GM12801 (cell line): ENCODE measurements around the gene SPHK2.

Source experiments
- CTCF ChIP-seq: IDR thresholded peaks from one replicate; pipeline ENCODE4 v1.5.1; 2011; ENCODE audit warnings: control low read depth; ENCODE audit not compliant: insufficient read length; ENCODE audit errors: extremely low read depth

Gene SPHK2, protein sequence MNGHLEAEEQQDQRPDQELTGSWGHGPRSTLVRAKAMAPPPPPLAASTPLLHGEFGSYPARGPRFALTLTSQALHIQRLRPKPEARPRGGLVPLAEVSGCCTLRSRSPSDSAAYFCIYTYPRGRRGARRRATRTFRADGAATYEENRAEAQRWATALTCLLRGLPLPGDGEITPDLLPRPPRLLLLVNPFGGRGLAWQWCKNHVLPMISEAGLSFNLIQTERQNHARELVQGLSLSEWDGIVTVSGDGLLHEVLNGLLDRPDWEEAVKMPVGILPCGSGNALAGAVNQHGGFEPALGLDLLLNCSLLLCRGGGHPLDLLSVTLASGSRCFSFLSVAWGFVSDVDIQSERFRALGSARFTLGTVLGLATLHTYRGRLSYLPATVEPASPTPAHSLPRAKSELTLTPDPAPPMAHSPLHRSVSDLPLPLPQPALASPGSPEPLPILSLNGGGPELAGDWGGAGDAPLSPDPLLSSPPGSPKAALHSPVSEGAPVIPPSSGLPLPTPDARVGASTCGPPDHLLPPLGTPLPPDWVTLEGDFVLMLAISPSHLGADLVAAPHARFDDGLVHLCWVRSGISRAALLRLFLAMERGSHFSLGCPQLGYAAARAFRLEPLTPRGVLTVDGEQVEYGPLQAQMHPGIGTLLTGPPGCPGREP

DNA sequence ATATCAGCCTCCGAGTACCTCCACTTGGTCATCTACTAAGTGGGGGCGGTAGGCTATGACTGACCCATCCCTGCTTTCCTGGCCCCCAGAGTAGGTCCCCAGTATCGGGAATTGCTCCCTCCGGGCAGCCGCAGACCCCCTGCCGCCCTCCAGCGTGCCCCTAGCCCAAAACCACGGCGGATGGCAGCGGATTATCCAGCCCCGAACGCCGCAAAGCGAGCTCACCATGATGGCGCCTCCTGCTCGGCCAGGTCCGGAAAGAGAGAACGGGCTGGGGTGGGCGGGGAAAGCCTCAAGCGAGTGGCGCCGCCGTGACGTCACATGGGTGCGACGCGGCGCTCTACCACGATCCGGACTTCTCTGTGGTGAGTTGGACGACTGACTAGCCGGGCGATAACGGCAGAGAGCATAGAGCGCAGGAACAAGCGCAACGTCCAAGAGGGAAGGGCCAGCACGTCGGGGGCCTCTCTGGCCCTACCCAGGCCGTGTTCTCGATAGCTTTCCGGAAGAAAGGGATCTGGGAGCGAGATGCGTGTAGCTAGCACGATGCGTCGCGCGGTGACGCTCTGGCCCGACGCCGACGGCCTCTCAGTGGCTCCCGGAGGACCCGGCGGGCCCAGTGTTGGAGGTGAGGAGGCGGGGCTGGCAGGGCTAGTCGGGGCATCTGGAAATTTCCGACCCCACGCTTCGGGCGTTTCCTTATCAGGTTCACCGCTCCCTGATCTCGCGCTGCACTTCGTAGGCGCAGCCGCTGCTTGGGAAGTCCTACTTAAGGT lies at the start of gene SPHK2, which contains the start of gene RPL18:
Gene SPHK2 (plus strand): TSS at position 591 of the 776 bp plus-strand sequence. CDS start 1,009 bp downstream, outside the sequence.
Gene RPL18 (minus strand): TSS at position 263 of the 776 bp plus-strand sequence. CDS start 35 bp downstream, at position 228.
- TF ChIP-seq CTCF: no peak

DNA sequence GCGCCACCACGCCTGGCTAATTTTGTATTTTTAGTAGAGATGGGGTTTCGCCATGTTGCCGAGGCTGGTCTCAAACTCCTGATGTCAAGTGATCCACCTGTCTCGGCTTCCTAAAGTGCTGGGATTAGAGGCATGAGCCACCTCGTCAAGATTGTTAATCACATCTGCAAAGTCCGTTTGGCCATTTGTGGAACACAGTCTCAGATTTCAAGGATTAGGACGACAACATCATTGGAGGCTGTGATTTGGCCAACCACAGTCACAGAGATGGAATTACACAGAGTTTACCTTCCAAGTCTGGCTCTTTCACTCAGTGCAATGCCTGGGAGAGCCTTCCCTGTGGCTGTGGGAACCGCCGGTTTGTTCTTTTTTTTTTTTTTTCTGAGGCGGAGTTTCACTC lies 49.5 kb upstream of the SPHK2 start:
- no peak for TF ChIP-seq CTCF

DNA sequence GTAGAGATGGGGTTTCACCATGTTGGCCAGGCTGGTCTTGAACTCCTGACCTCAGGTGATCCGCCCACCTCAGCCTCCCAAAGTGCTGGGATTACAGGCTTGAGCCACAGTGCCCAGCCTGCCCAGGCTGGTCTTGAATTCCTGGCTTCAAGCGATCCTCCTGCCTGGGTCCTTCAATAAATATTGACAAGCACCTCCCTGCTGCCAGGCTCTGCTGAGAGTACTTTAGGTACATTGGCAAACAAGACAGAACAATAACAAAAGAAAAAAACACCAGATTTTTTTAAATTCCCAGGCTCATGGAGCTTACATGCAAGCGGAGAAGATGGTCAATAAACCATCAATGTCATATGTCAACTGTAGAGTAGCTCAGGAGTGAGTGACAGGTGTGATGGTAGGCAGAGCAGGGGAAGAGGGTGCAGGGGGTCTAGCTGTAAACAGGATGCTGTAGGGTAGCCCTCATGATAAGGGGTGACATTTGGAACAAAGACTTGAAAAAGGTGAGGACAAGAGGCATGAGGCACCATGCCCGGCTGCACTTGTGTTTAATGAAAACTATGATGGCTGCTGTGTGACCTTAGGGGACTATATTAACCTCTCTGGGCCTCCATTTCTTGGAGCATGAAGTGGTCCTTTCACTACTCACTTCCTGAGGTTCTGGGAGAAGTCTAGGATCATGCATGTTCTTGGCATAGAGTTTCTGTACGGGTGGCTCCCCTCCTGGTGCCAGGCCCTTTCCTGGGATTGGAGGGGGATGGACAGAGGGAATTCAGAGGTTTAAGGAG lies 47.7 kb upstream of the SPHK2 start:
- TF ChIP-seq CTCF: no peak

- no peak for TF ChIP-seq CTCF
Measured at GRCh38 chr19:48573163-48573505, 46.2 kb upstream of the SPHK2 start.

GRCh38 chr19:48575931-48576622 lies 43.2 kb upstream of the SPHK2 start:
- no peak for TF ChIP-seq CTCF

GRCh38 chr19:48578891-48579290 lies 40.4 kb upstream of the SPHK2 start:
- no peak for TF ChIP-seq CTCF
